Duodenal mucosa (tissue), 2 donors: ENCODE results near the gene SLC35E1.

Experiments used
- H3K27ac ChIP-seq: one replicate; pipeline ENCODE4 v1.7.0; 2013; ENCODE audit warnings: low read depth, low read length
- H3K27me3 ChIP-seq, 2 donors: one replicate each; pipeline ENCODE4 v1.7.0; 2013; ENCODE audit warnings: low read length in 2 of 2, control low read depth in 1 of 2; ENCODE audit not compliant: insufficient read depth in 2 of 2, control insufficient read depth in 1 of 2
- H3K36me3 ChIP-seq, 2 donors: one replicate each; pipeline ENCODE4 v1.7.0; 2013; ENCODE audit warnings: low read length in 2 of 2, control low read depth in 1 of 2; ENCODE audit not compliant: insufficient read depth in 2 of 2, control insufficient read depth in 1 of 2
- H3K4me1 ChIP-seq, 2 donors: one replicate each; pipeline ENCODE4 v1.7.0; 2013; ENCODE audit warnings: low read length in 2 of 2, control low read depth in 1 of 2; ENCODE audit not compliant: insufficient read depth in 2 of 2, control insufficient read depth in 1 of 2
- H3K4me3 ChIP-seq, 2 donors: one replicate each; pipeline ENCODE4 v1.7.0; 2013; ENCODE audit warnings: low read length in 2 of 2, low read depth in 1 of 2
- H3K9ac ChIP-seq, 2 donors: one replicate each; pipeline ENCODE4 v1.7.0; 2013; ENCODE audit warnings: low read length in 2 of 2, low read depth in 1 of 2
- H3K9me3 ChIP-seq, 2 donors: one replicate each; pipeline ENCODE4 v1.7.0; 2013; ENCODE audit warnings: low read length in 2 of 2, control low read depth in 1 of 2; ENCODE audit not compliant: control insufficient read depth in 1 of 2

Gene SLC35E1

GRCh38 chr19:16573296-16573695 lies 1.1 kb upstream of the SLC35E1 start:
- peaks cover 35 to 37% of the 10 kb centered on the region in 2 donors for H3K4me1 ChIP-seq
- H3K27me3 ChIP-seq, result no peaks in the 10 kb centered on the region
- peak overlapping the region; percentile 52 to 97 for H3K9ac ChIP-seq
- no peaks in the 10 kb centered on the region for H3K9me3 ChIP-seq
- peaks cover 3 to 33% of the 10 kb centered on the region in 2 donors for H3K36me3 ChIP-seq
- peak overlapping the region; percentile 94 to 99 for H3K4me3 ChIP-seq
- no peak overlapping the region for H3K27ac ChIP-seq

DNA sequence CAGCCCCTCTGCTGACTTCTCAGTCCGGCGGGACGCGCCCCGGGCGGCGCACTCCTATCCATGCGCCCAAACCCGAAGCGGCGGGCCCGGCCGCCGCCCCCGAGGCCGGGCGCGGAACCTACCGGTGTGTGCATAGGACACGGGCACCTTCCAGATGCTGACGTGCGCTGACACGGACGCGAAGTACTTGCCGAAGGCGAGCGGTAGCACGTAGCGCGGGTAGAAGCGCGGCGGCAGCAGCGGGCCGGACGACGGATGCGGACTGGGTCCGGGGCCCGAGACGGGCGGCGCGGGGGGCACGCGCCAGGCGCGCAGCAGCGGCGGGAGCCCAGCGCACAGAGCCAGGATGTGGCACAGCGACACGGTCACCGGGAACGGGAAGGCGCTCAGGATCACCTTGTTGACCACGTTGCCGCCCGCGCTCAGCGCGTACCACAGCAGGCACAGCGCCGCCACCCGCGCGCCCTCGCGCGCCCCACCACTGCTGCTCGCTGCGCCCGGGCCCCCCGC lies 338 bp downstream of the SLC35E1 start:
- H3K4me1 ChIP-seq, result peaks cover 35 to 37% of the 10 kb centered on the region in 2 donors
- peak overlapping the region; percentile 70 for H3K27ac ChIP-seq
- H3K9me3 ChIP-seq, result no peaks in the 10 kb centered on the region
- H3K9ac ChIP-seq, result peak overlapping the region; percentile 77 to 88
- H3K27me3 ChIP-seq, result no peaks in the 10 kb centered on the region
- peaks cover 3 to 33% of the 10 kb centered on the region in 2 donors for H3K36me3 ChIP-seq
- peak overlapping the region; percentile 87 to 95 for H3K4me3 ChIP-seq

- peak overlapping the region; percentile 87 to 95 for H3K4me3 ChIP-seq
- H3K27ac ChIP-seq, result no peak overlapping the region
- H3K36me3 ChIP-seq, result peaks cover 6 to 33% of the 10 kb centered on the region in 2 donors
- no peaks in the 10 kb centered on the region for H3K27me3 ChIP-seq
- peak overlapping the region; percentile 77 to 88 for H3K9ac ChIP-seq
- H3K4me1 ChIP-seq, result peaks cover 35 to 37% of the 10 kb centered on the region in 2 donors
- no peaks in the 10 kb centered on the region for H3K9me3 ChIP-seq
These were observed 932 bp downstream of the SLC35E1 start for GRCh38 chr19:16571283-16571682.

DNA sequence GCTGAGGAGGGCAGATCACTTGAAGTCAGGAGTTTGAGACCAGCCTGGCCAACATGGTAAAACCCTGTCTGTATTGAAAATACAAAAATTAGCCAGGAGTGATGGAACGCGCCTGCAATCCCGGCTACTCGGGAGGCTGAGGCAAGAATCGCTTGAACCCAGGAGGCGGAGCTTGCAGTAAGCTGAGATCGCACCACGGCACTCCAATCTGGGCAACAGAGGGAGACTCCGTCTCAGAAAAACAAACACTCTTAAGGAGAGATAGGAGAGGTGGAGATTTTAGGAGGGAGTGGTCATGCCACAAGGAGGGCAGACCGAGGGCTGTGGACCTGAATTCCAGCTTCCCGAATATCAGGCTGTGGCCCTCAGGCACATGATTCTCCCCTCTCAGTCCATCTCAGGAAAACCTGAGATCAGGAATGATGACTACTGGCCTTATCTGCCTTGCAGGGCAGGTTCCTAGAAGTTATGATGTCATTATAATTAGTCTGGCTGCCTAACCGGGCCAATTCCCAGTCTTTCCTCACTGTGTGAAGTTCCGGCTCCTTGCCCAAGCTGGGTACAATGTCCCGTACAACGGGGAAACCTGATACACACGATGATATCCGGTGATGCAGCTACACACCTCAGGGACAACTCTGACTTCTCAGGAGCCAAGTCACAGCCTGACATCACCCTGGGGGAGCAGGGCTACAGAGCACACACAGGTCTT lies 2.5 kb downstream of the SLC35E1 start:
- Histone ChIP-seq H3K9ac (no peak overlapping the region), H3K27me3 (no peaks in the 10 kb centered on the region), H3K36me3 (peaks cover 8 to 34% of the 10 kb centered on the region in 2 donors), H3K9me3 (no peaks in the 10 kb centered on the region), H3K4me1 (peaks cover 32 to 37% of the 10 kb centered on the region in 2 donors), H3K4me3 (no peak overlapping the region), H3K27ac (no peak overlapping the region)

- Histone ChIP-seq H3K9ac (peak overlapping the region in 1 of 2 donors; percentile 6), H3K27me3 (no peaks in the 10 kb centered on the region), H3K4me1 (peaks cover 14 to 16% of the 10 kb centered on the region in 2 donors), H3K36me3 (peaks cover 11 to 59% of the 10 kb centered on the region in 2 donors), H3K4me3 (no peak overlapping the region), H3K27ac (peak overlapping the region; percentile 55), H3K9me3 (no peaks in the 10 kb centered on the region)
These were observed 5.5 kb downstream of the SLC35E1 start for GRCh38 chr19:16566702-16567101.

DNA sequence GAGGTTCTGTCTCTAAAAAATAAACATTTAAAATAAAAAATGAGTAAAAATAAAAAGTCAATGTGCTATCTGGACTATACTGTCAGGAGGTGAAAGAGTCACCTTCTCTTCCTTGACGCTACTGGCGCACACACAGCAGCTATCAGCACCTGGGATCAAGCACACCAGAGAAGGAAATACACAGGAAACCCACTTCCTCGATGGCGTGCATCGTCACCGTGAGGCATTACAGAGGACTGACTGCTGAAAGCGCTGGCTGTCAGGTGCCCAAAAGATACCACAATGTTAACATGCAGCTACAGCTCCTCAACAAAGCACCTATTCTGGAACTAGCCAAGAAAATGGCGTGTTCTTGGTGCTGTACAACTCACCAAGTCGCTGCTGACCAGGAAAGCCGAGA lies 6.1 kb downstream of the SLC35E1 start:
- Histone ChIP-seq H3K9me3 (no peaks in the 10 kb centered on the region), H3K4me3 (no peak overlapping the region), H3K4me1 (peaks cover 10 to 11% of the 10 kb centered on the region in 2 donors), H3K36me3 (peaks cover 11 to 65% of the 10 kb centered on the region in 2 donors), H3K27me3 (no peaks in the 10 kb centered on the region), H3K27ac (peak overlapping the region; percentile 55), H3K9ac (peak overlapping the region in 1 of 2 donors; percentile 6)

GRCh38 chr19:16564842-16565241 lies 7.4 kb downstream of the SLC35E1 start:
- Histone ChIP-seq H3K4me3 (no peak overlapping the region), H3K9me3 (no peaks in the 10 kb centered on the region), H3K27me3 (no peaks in the 10 kb centered on the region), H3K36me3 (peaks cover 13 to 72% of the 10 kb centered on the region in 2 donors), H3K4me1 (peaks cover 0 to 3% of the 10 kb centered on the region in 2 donors), H3K27ac (no peak overlapping the region), H3K9ac (no peak overlapping the region)

GRCh38 chr19:16562608-16563025 lies 9.6 kb downstream of the SLC35E1 start:
- Histone ChIP-seq H3K4me1 (no peaks in the 10 kb centered on the region), H3K27ac (no peak overlapping the region), H3K4me3 (no peak overlapping the region), H3K27me3 (no peaks in the 10 kb centered on the region), H3K36me3 (peaks cover 19 to 64% of the 10 kb centered on the region in 2 donors), H3K9me3 (no peaks in the 10 kb centered on the region), H3K9ac (no peak overlapping the region)

GRCh38 chr19:16561382-16561781 lies 10.8 kb downstream of the SLC35E1 start:
- no peaks in the 10 kb centered on the region for H3K4me1 ChIP-seq
- peaks cover 17 to 60% of the 10 kb centered on the region in 2 donors for H3K36me3 ChIP-seq
- no peak overlapping the region for H3K27ac ChIP-seq
- no peaks in the 10 kb centered on the region for H3K9me3 ChIP-seq
- H3K4me3 ChIP-seq, result no peak overlapping the region
- no peaks in the 10 kb centered on the region for H3K27me3 ChIP-seq
- no peak overlapping the region for H3K9ac ChIP-seq

DNA sequence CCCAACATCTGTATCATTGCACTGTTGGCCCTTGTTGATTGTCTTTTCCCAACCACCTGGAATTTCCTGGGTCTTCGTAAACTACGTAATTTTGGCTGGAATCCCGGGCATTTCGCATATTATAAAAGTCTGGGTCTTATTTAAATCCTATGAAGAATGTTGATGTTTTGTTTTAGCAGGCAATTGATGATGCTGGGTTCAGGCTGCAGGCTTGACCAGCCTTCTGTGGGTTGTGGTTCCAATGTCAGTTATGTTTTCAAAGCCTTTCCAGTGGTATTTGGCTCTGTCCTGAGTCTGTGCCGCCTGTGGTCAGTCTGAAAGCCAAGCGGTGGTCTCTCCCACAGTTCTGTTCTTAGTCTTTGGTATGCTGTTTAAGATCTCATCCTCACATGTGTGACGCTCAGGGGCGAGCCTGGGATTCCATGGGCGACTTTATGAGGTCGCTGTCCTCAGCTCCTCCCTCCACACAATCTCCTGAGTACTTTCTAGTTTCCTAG lies 12.4 kb downstream of the SLC35E1 start:
- H3K36me3 ChIP-seq, result peaks cover 13 to 67% of the 10 kb centered on the region in 2 donors
- no peaks in the 10 kb centered on the region for H3K9me3 ChIP-seq
- no peaks in the 10 kb centered on the region for H3K4me1 ChIP-seq
- H3K27me3 ChIP-seq, result no peaks in the 10 kb centered on the region
- no peak overlapping the region for H3K27ac ChIP-seq
- H3K4me3 ChIP-seq, result no peak overlapping the region
- H3K9ac ChIP-seq, result no peak overlapping the region
